B cell (primary cell): Measurements from ENCODE around the gene RTN4RL1. TPM values are rescaled to one million over a fixed set of nuclear protein-coding genes. Genes with fewer than 3 reads are reported as not detected.

Experiments used
- ATAC-seq: fragments of 200-7000 bp; cut with Tn5 transposase; one replicate; pipeline ENCODE4 v1.10.0; 2021; ENCODE audit warnings: low read depth, mild to moderate bottlenecking, moderate number of reproducible peaks, moderate library complexity
- CTCF ChIA-PET: fragments of 350-600 bp; sonication (Branson Sonifier 250); formaldehyde crosslinking; loops from one replicate; lab custom pipeline; 2021; ENCODE audit warnings: antibody characterized with exemption, inconsistent platforms; lab: Charles Lee
- POLR2A ChIA-PET: fragments of 350-600 bp; sonication (Branson Sonifier 250); formaldehyde crosslinking; loops from one replicate; lab custom pipeline; 2021; ENCODE audit warnings: antibody characterized with exemption; lab: Charles Lee
- DNase-seq: peaks from one replicate; pipeline ENCODE4 v3.0.0; 2013
- H2AFZ ChIP-seq: 2 replicates; pipeline ENCODE4 v1.6.1; 2012; ENCODE audit warnings: mild to moderate bottlenecking, low read depth, low read length; ENCODE audit not compliant: insufficient read depth, poor library complexity, severe bottlenecking
- H3K27ac ChIP-seq, 2 donors: 1 replicate in 1 of 2; 2 replicates in 1 of 2; pipeline ENCODE4 v1.5.1; 2012 to 2013; ENCODE audit warnings: low read length in 2 of 2, mild to moderate bottlenecking in 2 of 2, moderate library complexity in 1 of 2
- H3K27me3 ChIP-seq, 4 experiments: fragments of 200-600 bp in 1 of 4; sonication (generic) in 1 of 4; replicated peaks in 1 of 4; 1 replicate in 2 of 4; 2 replicates in 2 of 4; pipeline versions ENCODE4 v1.6.1 to v1.7.0; 2013 to 2016; ENCODE audit warnings: low read length in 3 of 4, mild to moderate bottlenecking in 2 of 4, mixed read lengths in 1 of 4, moderate library complexity in 1 of 4; ENCODE audit not compliant: insufficient read depth in 4 of 4, control insufficient read depth in 3 of 4; ENCODE audit errors: control extremely low read depth in 1 of 4
- H3K36me3 ChIP-seq, 2 experiments: replicated peaks in 1 of 2; 1 replicate in 1 of 2; 2 replicates in 1 of 2; pipeline versions ENCODE4 v1.6.1 to v1.7.1; 2013; ENCODE audit warnings: low read length in 1 of 2; ENCODE audit not compliant: insufficient read depth in 2 of 2, control insufficient read depth in 1 of 2; ENCODE audit errors: control extremely low read depth in 1 of 2, extremely low read depth in 1 of 2
- H3K4me1 ChIP-seq, 2 donors: fragments of 200-600 bp in 1 of 2; sonication (generic) in 1 of 2; 1 replicate in 1 of 2; 2 replicates in 1 of 2; pipeline versions ENCODE4 v1.5.1 to v1.6.1; 2013 to 2017; ENCODE audit warnings: low read length in 2 of 2; ENCODE audit not compliant: control insufficient read depth in 2 of 2, insufficient read depth in 2 of 2
- H3K4me2 ChIP-seq: replicated peaks from 2 replicates; pipeline ENCODE3; 2012; ENCODE audit warnings: mild to moderate bottlenecking, low read depth, low read length; ENCODE audit not compliant: poor library complexity, severe bottlenecking
- H3K4me3 ChIP-seq, 5 experiments: fragments of 200-600 bp in 1 of 5; sonication (generic) in 1 of 5; 1 replicate in 3 of 5; 2 replicates in 2 of 5; pipeline versions ENCODE4 v1.5.1 to v1.7.0; 2011 to 2016; ENCODE audit warnings: low read length in 4 of 5, mild to moderate bottlenecking in 4 of 5, low read depth in 2 of 5, control low read depth in 1 of 5, moderate library complexity in 1 of 5; ENCODE audit not compliant: insufficient read depth in 1 of 5; ENCODE audit errors: control extremely low read depth in 1 of 5, extremely low read depth in 1 of 5
- H3K79me2 ChIP-seq: fragments of 200-600 bp; sonication (generic); one replicate; pipeline ENCODE4 v1.6.0; 2016; ENCODE audit warnings: low read length; ENCODE audit not compliant: control insufficient read depth, insufficient read depth
- H3K9ac ChIP-seq: fragments of 200-600 bp; sonication (generic); 2 replicates; pipeline ENCODE4 v1.6.1; 2017; ENCODE audit warnings: mild to moderate bottlenecking, low read length, moderate library complexity
- H3K9me3 ChIP-seq, 3 donors: one replicate each; pipeline versions ENCODE4 v1.6.1 to v1.7.1; 2013; ENCODE audit warnings: low read length in 2 of 3; ENCODE audit not compliant: control insufficient read depth in 2 of 3, insufficient read depth in 1 of 3; ENCODE audit errors: control extremely low read depth in 1 of 3
- H4K20me1 ChIP-seq: 2 replicates; pipeline ENCODE4 v1.6.0; 2012; ENCODE audit warnings: mild to moderate bottlenecking, low read length; ENCODE audit not compliant: insufficient read depth, control insufficient read depth, poor library complexity, severe bottlenecking
- H3K27ac Mint-ChIP-seq: one replicate; pipeline ENCODE4 v1.8.0; 2021; ENCODE audit warnings: mixed read lengths
- H3K27me3 Mint-ChIP-seq: one replicate; pipeline ENCODE4 v1.8.0; 2021; ENCODE audit warnings: mixed read lengths
- H3K4me1 Mint-ChIP-seq: one replicate; pipeline ENCODE4 v1.8.0; 2021; ENCODE audit warnings: mixed read lengths
- H3K4me3 Mint-ChIP-seq: one replicate; pipeline ENCODE4 v1.8.0; 2021; ENCODE audit warnings: mixed read lengths
- H3K9me3 Mint-ChIP-seq: one replicate; pipeline ENCODE4 v1.8.0; 2022; ENCODE audit warnings: mixed read lengths; ENCODE audit not compliant: insufficient read depth
- CTCF ChIP-seq: fragments of 200-600 bp; IDR thresholded peaks from one replicate; pipeline ENCODE4 v1.8.0; 2022; ENCODE audit warnings: antibody characterized with exemption, mild to moderate bottlenecking
- EZH2 ChIP-seq: IDR thresholded peaks from 2 replicates; pipeline ENCODE4 v1.6.1; 2012; ENCODE audit warnings: borderline replicate concordance, low read depth, mild to moderate bottlenecking, moderate library complexity, low read length; ENCODE audit not compliant: insufficient read depth, poor library complexity, severe bottlenecking
- WGBS: methylation state at CpG from one replicate; pipeline ENCODE4 v1.1.5; 2013; ENCODE audit warnings: missing lambda C conversion rate; ENCODE audit not compliant: insufficient coverage; 5-methylcytosine and 5-hydroxymethylcytosine counted together
- intact Hi-C: fragments of 100-400 bp; cut with micrococcal nuclease; formaldehyde crosslinking; loops from one replicate; pipeline ENCODE4 v1.10.0; 2022
- polyA plus RNA-seq: library from polyadenylated mRNA; depleted of rRNA; stranded (reverse); fragments of >200 nt; gene quantifications from 2 replicates; pipeline ENCODE4 v1.2.3, GENCODE V29; 2012
- total RNA-seq, 2 donors: library from RNA; stranded (reverse); fragments of 120-200 nt in 1 of 2; gene quantifications; 1 replicate in 1 of 2; 2 replicates in 1 of 2; pipeline versions ENCODE4 v1.2.3 to v1.2.4, GENCODE V29; 2013 to 2022

Gene RTN4RL1
- total and polyA plus RNA-seq, 2 donors (not counting 1 experiment from before 2014, with no cell fraction given): 0.03 to 0.07 TPM

GRCh38 chr17:2055292-2056205 lies 30.4 kb upstream of the RTN4RL1 start:
- H3K27ac Mint-ChIP-seq: no peak overlapping the region

More at GRCh38 chr17:2055292-2056205, 30.4 kb upstream of the RTN4RL1 start:
- H3K27ac ChIP-seq: no peak overlapping the region
- ATAC-seq: peak; percentile 1
- Mint-ChIP-seq H3K4me3 (peak overlapping the region; percentile 82), H3K27me3 (peaks cover 7% of the 10 kb centered on the region), H3K9me3 (no peaks in the 10 kb centered on the region), H3K4me1 (peaks cover 43% of the 10 kb centered on the region)
- H2AFZ ChIP-seq: peak overlapping the region; percentile 54
- no peaks in the 10 kb centered on the region for H3K79me2 ChIP-seq
- peaks cover 0 to 19% (median 0%) of the 10 kb centered on the region in 3 donors for H3K9me3 ChIP-seq
- TF ChIP-seq EZH2: peak; percentile 58
- TF ChIP-seq CTCF: no peak
- peak overlapping the region in 3 of 5 experiments; percentile 44 to 57 (median 52) for H3K4me3 ChIP-seq
- H4K20me1 ChIP-seq: peaks cover 39% of the 10 kb centered on the region
- under 1% methylated on average over 110 of the region's 113 CpGs for WGBS
- H3K9ac ChIP-seq: peak overlapping the region; percentile 59
- CTCF ChIA-PET: interaction anchor here (0.6 to 8.1 kb wide), 33 partner anchors 9 to 297 kb away, joined by 3 to 330 read pairs (median 4); no protein-coding TSS in a partner anchor
- peak; percentile 62 for DNase-seq
- H3K4me2 ChIP-seq: peak overlapping the region; percentile 95
- H3K27me3 ChIP-seq: peaks cover 0 to 62% (median 14%) of the 10 kb centered on the region in 4 experiments
- intact Hi-C loops: loop anchor here (1.0 to 10.0 kb wide), 3 partner anchors 34 to 297 kb away; no protein-coding TSS in a partner anchor
- H3K36me3 ChIP-seq: no peaks in the 10 kb centered on the region
- H3K4me1 ChIP-seq: peaks cover 60 to 75% of the 10 kb centered on the region in 2 donors
- POLR2A ChIA-PET: interaction anchor here (0.6 to 1.6 kb wide), 4 partner anchors 34 to 620 kb away, joined by 3 to 10 read pairs (median 4); no protein-coding TSS in a partner anchor
